Stimulated activated CD4-positive, alpha-beta T cell treated with anti-CD3 and anti-CD28 coated beads, Interleukin-1b, Interleukin-23, amount 100 ng/mL, for 24 hours (primary cell): ENCODE results near the gene SLC6A17.

Experiments
- DNase-seq, 4 experiments: peaks; one replicate each; pipeline ENCODE4 v3.0.0-alpha.2; 2020; ENCODE audit warnings: low read depth in 4 of 4, low spot score in 1 of 4

Gene SLC6A17

GRCh38 chr1:110135246-110135645 lies 15.0 kb upstream of the SLC6A17 start:
- DNase-seq = no peak

DNA sequence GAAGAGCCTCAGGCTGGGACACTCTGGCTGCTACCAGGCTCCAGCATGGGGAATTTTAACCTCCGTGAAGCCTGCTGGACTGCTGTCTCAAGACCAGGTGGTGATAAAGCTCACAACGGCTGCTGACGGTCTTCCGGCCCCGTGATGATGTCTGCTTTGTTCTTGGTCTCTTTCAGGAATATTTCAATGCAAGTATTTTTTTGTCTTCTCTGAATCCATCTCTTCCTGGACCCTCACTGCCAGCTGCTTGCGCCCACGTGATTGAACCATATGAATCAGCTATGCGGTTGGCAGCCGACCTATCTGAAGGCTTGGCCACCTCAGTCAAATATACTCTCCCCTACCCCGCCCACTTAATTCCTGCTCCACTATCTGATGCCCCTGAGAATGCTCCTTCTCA lies 14.6 kb upstream of the SLC6A17 start:
- no peak for DNase-seq

GRCh38 chr1:110136911-110137310 lies 13.4 kb upstream of the SLC6A17 start:
- no peak for DNase-seq

DNA sequence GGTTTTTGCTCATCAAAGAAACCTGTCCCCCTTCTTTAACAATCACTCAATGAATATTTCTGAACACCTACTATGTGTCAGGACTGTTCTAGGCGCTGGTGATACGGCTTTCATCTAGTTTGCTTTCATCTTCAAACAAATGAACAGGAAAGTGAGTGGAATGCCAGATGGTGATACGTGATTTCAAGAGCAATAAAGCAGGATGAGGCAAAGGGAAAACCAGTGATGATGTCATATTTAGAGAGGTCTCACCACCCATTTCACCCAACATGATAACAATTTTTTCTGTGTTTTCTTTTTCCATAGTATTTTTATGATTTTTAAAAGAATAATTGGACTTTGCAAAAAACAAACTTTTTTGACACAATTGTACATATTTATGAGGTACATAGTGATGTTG lies 11.3 kb upstream of the SLC6A17 start:
- DNase-seq = no peak

GRCh38 chr1:110144366-110144765 lies 5.9 kb upstream of the SLC6A17 start:
- no peak for DNase-seq

- DNase-seq = no peak
Measured at GRCh38 chr1:110148961-110149360, 1.3 kb upstream of the SLC6A17 start.

- DNase-seq = no peak
Measured at GRCh38 chr1:110151175-110151669, 928 bp downstream of the SLC6A17 start.

DNA sequence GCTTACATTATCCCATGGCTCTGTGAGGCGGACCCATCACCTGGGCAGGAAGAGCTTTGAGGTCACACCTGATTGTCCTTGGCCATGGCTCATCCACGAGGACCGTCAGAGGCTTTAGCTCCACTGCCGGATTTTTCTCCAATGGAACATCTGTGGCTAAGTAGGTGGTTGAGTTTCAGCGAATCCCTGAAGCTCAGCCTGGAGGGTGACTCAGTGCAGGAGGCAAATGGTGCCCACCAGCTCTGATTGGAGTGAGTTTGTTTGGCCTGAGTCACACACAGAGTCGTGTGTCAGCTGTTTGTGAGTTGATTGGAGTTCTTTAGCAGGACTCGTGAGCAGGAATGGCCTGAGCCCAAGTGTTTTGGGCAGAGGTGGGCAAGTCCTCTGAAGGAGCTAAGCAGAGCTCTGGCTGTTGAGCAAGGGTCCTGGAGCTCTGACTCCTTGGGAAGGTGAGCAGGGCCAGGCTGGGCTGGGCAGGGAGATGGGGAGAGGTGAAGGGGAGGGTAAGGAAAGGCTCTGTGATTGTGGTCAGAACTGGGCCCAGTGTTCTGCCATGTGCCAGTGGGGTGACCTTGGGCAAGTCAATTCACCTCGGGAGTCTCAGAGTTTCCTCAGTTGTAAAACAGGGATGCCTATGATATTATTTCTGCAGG lies 2.0 kb downstream of the SLC6A17 start:
- DNase-seq = no peak

DNA sequence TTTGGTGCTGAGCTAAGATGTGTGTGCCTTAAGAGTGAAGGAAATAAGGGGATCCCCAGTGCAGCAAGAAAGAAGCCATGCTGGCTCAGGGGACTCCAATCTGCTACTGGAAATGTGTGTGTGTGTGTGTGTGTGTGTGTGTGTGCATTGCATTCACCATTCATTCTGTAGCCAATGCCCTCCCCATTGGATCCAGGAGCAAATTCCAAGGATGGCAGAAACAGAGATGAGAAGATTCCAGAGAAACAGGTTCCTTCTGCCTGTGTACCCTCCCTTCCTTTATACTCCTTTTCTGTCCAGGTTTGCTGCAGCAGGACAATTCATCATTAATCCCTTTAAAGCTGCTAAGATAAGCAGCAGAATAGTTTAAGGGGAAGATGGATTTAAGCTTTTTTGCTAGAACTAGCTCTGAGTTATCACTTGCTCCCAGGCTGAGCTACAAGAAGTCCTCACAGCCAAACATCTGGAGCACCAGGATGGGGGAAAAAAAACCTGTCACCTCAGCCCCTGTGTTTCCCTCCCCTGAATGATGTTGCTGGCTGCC lies 3.2 kb downstream of the SLC6A17 start:
- no peak for DNase-seq

DNA sequence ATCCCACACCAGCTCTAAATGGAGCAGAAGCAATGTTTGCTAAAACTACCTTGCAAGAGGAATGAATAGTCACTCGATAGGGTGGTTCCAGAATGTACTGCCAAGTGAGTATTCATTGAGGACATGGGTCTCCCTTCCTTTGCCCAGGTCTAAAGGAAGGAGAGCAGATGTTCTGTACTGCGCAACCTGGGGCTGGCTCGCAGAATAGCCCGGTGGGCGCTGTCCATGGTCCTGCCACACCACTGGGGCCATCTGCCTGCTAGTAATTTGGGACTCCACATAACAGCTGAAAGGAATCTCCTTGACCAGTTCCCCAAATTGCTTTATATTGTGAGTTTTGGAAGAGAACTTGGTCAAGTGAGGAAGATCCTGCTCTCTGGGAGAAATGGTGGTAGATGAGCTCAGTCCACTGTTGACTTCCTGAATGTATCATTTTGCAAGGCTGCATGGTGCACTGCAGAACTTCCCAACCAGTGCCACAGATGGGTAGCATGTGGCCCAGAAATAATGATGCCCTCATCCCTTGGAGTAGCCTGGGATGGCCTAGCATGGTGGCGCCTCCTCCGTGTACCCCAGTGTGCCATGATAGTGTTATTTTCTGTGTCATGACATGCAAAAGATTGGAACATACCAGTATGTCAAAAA lies 5.7 kb downstream of the SLC6A17 start:
- peak in 1 of 4 experiments; percentile 21 for DNase-seq

DNA sequence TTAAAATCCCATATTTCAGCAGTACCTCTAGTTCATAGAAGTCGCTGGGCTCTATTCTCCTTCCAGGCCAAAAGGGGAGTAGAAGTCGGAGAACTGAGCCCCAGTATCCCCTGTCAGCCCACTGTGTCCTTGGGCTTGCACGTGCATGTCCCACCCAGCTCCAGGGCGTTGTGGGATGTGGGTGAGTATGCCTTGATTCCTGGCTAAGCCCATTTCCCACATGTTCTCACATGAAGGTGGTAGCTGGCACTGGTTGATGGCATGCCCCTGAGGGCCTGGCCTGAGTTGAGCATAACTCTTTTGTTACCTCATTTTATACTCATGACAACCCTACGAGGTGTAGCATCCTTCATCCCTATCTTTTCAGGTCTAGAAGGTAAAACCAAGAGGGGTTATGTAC lies 8.0 kb downstream of the SLC6A17 start:
- no peak for DNase-seq

DNA sequence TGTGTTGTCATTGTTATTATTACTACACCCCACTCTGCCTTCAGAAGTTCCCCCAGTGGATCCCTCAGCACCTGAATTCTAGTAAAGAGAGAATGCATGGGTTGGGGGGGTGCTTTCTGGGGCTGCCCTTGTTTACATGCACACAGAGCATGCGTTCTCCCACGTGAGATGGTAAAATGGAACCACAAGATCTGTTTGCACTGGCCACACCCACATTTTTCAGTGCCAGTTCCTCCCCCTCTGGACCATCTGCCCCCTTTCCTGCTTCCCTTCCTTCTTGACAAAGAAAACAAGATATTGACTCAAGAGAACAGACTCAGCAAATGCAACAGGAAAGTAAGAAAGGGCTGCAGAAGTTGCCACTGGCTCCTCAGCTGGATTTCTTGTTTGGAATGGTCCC lies 8.9 kb downstream of the SLC6A17 start:
- no peak for DNase-seq

DNA sequence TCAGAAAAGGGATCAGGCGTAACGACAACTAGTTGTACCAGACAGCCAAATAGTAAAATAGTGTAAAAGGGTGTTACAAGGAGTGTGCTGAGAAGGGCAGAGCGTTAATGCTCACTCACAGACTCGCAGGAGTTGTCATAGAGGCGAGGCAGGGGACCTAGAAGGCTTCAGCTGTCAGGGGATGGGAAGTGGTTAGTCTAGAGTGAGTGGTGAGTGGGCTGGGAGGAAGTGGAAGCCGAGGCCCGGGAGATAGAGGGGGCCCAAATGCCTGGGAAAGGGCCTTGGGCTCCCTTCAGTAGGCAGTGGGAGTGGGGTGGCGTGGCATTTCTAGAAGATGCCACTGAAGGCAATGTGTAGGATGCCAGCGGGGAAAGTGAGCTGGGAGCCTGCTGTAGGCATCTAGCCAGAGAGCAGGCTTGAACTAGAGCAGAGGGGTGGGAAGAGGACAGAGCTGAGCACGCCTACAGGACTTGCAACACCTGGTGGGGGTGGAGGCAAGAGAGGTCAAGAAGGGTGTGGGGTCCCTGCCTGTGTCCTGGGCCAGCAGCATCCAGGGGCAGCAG lies 10.3 kb downstream of the SLC6A17 start:
- no peak for DNase-seq

DNA sequence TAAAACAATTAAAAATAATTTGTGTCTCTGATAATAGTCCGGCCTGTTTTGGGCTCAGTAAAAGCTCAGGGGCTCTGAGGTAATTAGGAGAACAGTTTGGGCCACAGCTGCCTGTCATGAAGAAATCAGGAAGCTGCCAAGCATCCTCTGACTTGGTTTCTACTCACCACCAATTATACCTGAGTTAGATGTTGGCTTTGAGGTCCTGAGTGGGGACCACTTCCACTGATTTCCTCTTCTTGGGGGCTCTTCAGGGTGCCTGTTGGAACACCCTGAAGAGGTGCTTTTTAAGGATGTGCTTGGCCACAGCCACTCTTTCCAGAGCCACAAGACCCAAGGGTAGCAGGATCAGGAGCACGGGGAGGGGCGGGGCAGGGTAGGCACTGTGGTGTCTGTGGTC lies 10.9 kb downstream of the SLC6A17 start:
- DNase-seq = no peak

DNA sequence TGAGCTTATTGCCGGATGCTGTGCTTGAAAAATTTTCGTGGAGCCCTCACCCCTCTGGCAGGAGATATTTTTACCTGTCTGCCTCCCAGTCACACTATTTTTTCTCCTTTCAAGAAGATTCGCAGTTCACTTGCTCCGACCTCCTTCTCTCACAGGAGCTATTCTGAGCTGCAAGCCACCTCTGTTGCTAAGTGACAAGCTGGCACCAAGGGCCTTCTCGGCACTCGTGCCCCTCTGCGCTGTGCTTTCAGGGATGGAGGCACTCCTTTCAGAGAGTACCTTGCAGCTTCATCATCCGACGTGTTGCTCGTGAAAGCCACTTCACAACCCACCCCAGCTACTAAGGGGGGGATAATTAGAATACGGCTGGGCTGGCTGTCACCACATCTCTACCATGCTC lies 11.6 kb downstream of the SLC6A17 start:
- DNase-seq = no peak

- DNase-seq = no peak
Measured at GRCh38 chr1:110163591-110163990, 13.3 kb downstream of the SLC6A17 start.

DNA sequence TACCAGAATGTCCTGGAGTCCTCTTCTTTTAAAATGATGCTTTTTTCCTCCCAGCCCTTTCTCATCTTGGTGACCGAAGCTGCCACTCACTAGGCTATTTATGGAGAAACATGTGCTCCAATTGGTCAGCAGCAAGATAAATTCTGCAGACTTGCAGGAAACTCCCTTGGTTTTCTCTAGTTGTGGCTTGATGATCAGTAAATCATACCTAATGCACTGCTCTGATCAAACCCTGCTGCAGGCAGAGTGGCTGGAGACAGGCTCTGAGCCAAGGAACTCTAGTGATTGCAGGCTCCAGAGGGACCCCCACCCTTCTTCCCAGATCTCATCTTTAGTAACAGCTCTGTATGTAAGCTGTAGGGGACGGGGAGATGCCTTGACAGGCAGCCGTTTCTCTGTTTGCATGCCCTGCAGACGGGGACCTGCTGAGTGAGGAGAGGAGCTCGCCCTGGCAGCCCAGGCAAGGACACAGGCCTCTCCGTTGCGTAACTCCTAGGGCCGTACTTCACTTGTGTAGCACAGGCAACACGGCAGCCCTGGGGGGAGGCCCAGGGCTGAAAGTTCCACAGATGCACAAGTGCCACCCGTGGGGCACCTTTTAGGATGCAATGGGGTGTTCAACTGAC lies 14.5 kb downstream of the SLC6A17 start:
- DNase-seq = no peak

GRCh38 chr1:110165761-110166231 lies 15.5 kb downstream of the SLC6A17 start:
- DNase-seq = no peak

- DNase-seq = no peak
Measured at GRCh38 chr1:110166861-110167260, 16.6 kb downstream of the SLC6A17 start.

- no peak for DNase-seq
Measured at GRCh38 chr1:110170766-110171733, 20.8 kb downstream of the SLC6A17 start.

DNA sequence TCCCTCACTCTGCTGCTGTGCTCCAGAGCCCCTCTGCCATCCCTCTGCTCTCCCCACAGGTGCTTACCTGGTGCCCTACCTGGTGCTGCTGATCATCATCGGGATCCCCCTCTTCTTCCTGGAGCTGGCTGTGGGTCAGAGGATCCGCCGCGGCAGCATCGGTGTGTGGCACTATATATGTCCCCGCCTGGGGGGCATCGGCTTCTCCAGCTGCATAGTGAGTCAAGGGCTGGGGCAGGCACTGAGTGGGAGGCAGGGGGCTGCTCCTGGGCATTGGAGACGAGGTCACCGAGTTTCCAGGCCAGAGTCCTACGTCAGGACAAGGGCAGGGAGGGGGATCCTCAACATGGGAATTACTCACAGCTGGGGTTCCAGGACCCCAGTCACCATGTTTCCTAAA lies 21.7 kb downstream of the SLC6A17 start:
- DNase-seq = no peak
